HG03045 (cell line): ENCODE data around the gene CUBN.
"Not testable (repeated sequence)": the region's sequence is repeated elsewhere in the genome, so short reads cannot be mapped to it uniquely, and the experiment has no call there.

Source experiments
- ATAC-seq: cut with Tn5 transposase; IDR thresholded peaks from one replicate; pipeline ENCODE4 v1.9.1; 2021; ENCODE audit warnings: mild to moderate bottlenecking, moderate library complexity; ENCODE audit not compliant: unreplicated experiment

CUBN gene

DNA sequence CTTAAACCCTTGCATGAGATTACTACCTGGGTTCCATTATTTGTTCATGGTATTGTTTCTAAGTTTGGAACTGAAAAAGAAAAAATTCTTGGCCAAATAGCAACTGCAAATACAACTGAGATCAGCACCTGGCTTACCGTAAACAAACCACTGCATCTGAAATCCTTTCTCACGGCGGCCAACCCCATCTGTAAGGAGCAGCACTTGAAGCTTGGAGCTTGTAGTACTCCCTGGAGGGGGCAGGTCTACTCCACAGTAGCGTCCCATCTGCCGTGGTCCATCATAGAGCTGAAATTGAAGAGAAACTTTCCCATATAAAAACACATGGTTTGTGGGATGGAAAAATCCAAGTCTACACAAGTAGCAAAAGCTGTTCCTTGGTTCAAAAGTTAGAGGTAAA lies 109.9 kb downstream of the CUBN start:
- no peak for ATAC-seq

GRCh38 chr10:17013131-17013983 lies 116.3 kb downstream of the CUBN start:
- not testable (repeated sequence) for ATAC-seq

DNA sequence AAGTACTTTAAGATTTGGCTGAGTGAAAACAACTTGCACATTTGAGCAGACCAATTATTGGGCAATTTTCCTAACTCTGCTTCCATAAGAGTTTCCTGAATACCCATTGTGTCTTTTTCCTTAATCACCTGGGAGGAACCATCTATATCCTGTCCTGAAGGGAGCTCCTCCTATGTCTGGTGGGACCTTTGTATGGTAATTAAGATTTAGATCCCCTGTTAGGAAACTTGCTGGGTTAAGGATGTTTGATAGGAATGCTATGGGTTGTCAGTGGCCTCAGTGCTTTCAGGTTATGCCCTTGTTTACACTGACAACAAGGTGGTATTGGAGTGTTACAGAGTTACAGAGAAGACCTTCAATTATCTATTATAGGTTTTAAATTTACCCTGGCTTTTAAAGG lies 116.9 kb downstream of the CUBN start:
- ATAC-seq = not testable (repeated sequence)

DNA sequence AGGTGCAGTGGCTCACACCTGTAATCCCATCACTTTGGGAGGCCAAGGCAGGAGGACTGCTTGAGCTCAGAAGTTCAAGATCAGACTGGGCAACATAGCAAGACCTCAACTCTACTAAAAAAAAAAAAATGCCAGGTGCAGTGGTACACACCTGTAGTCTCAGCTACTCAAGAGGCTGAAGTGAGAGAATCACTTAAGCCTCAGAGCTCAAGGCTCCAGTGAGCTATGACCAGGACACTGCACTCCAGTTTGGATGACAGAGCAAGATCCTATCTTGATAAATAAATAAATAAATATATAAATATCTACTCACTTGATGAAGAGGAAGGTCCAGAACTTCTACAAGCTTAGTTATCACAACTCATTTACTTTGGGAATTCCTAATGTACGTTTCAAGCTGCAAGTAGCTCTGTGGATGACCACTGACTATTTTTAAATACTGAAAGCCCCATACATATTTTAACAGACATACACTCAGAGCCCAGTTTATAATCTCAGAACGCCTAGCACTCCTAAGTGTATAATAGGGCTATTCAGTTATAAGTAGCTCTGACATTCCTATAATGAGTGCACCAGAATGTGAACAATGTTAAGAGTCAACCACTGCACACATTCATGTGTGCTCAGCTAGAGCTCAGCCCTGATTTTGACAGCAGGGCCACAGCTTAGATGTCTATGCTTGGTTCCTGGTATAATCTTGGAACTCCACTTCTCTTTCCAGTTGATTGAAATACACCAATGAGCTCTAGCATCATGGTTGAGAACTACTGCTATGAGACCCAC lies 119.1 kb downstream of the CUBN start:
- no peak for ATAC-seq

DNA sequence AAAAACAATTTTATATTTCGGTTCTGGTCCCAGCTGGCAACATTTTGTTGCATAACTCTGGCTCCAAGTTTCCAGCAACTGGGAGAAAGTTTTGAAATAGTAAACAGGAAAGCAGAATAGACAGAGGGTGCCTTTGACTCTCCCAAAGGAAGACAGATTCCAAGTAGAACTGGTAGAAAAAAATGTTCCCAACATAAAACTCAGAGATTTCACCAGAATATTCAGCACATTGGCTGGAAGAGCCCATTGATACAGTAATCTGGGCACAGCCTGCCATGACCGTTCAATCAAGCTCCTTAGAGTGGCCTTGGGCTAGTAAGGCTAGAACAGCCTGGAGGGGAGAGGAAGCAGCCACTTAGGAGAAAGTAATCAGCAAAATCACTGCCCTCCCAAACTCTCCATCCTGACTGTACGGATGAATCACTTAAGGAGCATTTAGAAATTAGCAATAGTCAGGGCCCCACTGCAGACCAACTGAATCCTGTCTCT lies 120.4 kb downstream of the CUBN start:
- ATAC-seq = no peak

- ATAC-seq = no peak
Measured at GRCh38 chr10:17007418-17007770, 122.2 kb downstream of the CUBN start.

GRCh38 chr10:17006631-17007417 lies 122.8 kb downstream of the CUBN start:
- no peak for ATAC-seq

DNA sequence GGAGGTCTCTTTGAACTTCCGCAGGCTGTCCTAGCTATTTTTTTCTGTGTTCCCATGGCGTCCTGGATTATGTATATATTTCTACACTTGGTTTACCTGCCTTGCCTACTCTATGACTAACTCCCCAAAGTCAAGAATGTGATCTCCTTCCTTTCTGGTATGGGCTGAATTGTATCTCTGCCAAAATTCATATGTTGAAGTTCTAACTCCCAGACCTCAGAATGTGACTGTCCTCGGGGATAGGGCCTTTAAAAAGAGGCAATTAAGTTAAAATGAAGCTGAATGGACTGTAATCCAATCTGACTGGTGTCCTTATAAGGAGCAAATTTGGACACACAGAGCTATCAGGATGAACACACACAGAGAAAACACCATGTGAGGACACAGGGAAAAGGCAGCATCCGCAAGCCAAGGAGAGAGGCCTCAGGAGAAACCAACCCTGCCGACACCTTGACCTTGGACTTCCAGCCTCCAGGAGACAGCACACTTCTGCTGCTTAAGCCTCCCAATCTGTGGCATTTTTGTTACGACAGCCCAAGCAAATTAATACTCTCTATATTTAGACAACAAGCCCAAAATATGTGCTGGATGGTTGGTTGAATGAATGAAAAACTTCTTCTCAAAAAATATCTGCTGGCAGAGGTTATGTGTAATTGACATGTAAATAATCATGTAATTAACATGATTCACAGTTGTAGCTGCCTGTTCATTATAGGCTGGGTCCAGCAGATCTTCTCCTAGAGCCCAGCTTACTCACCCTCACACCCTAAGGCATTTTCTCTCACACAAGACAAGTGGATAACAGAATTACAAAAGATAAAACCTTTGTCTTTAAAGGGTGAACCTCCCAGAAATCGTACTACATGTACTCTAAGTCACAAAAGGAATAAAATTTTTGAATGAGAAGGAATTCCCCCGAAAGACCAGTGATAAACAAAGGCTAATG lies 123.7 kb downstream of the CUBN start:
- no peak for ATAC-seq

GRCh38 chr10:17004801-17005380 lies 124.7 kb downstream of the CUBN start:
- ATAC-seq = no peak

DNA sequence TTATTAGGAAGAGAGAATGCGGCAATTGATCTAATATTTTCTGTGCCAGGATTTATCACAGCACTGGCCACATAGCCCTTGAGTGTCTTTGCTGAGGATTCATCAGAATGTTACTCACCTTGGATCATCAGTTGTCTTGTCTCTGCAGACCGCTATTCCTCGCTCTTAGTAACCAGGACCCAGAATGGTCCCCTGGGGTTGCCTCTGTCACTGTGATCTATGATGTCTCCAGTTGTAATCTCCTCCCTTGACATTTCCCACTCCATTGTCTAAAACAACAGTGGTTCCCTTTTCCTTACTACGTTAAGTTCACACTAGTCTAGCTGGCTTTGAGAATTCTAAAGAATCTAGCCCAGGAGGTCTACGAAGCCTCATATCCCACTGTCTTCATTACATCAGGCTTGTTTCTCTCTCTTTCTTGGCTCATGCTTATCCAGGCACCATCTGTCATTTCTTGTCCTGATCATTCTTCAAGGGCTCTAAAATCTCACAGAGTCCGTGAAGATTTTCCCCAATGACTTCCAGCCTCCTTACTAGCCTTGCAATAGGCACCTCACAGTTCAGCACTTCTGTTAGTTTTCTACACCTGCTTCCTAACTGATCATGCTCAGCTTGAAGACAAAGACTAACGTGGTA lies 125.8 kb downstream of the CUBN start:
- ATAC-seq = no peak

DNA sequence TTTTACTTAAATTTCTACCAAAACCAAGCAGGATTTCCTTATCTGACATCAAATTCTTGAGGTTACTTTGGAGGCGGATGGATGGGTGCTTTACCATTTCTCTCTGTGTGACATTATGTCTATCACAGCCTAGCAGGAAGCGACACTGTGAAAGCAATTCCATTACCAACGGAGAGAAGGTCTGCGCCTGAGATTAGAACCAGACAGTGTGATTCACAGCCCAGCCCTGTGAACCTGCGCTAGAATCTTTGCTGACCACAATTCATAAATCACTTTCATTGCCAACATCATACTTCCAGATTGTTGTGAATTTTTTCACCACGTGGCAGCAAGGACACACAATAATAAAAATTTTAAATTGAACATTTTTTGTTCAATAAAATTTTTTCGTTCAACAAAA lies 126.5 kb downstream of the CUBN start:
- ATAC-seq = no peak

DNA sequence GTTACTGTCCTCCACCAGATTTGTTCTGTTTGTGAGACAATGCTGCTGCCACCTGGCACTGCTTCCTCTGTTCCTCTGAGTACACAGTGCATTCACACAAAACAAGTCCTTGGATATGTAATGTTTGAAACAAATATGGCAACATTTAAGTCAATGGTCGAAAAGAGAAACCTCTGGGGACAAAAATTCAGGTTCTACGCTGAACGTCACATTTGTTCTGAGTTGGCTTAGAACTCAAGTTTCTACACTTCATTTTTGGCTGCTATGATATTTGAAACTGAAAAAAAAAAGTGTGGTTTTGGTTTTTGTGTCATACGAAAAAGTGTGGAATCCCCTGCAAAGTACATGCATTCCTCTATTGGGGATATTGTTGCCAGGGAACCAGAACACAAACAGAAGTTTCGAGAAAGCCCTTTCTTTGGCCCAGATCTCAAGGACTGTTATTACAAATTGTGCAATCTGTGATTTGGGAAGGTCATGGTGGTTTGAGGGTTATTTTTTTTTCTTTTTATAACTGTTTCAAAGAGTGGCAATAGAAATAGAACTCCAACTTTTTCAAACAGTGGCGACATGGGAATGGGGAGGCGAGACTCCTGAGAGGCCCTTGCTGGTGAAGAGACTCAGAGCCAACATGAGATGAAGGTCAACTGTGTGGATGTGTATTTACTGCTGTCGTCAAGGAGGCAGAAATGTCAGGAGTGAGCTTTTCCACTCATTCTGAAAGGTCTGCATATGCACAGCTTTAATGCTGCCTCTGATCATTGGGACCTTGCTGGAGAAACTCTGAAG lies 127.5 kb downstream of the CUBN start:
- ATAC-seq = peak; percentile 76

- ATAC-seq = no peak
Measured at GRCh38 chr10:17001297-17001744, 128.3 kb downstream of the CUBN start.

DNA sequence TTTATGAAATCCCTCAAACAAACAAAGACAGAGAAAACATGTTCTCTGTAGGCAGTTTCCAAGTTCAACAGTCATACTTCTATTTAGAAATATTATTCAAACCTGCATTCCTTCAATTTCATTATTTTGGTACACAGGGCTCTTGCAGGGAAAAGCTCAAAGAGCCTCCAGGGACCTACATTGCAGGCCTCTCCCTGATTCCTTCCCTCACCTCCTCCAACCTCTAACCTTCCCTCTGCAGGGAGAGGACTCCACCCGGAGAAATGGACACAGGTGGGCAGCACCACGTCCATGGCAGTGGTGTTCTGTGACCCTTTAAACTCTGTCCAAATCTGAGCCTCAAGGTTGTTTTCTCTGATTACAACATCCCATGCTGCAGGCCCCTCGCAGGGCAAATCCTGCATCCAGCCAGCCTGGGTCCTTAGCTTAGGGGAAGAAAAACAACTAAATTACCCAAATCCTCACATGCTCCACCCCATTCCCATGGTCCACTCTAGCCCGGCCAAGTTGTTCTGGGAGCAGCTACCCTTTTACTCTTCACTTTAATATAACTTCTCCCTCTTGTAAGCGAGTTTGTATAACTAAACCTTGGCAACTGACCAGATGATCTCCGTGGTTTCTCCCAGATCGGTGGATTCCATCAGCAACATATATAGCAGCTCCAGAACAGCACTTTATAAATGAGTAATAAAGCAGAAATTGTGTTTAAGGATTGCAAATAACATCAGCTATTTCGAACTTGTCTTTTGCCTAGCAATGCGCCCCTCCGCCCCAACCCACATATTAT lies 129.8 kb downstream of the CUBN start:
- ATAC-seq = no peak

DNA sequence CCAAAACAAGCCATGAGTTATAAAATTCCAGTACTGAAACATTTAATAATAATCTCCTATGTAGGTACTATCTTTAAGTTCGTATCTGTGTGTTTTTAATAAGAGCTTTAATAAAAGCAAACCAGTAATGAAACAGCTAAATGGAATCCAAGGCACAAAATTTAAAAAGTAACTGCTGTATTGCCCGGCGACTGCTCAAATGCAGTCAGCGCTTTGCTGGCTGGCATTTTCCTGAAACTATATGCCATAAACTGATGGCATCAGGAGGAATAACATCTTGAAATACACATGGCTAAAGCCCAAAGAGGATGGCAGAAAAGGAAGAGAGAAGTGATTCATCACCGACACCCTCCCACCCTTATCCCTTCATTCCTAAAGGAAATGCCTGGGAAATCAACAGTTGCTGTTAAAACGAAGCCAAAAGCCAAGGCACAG lies 133.1 kb downstream of the CUBN start:
- ATAC-seq = no peak

GRCh38 chr10:16995867-16996529 lies 133.6 kb downstream of the CUBN start:
- ATAC-seq = no peak

DNA sequence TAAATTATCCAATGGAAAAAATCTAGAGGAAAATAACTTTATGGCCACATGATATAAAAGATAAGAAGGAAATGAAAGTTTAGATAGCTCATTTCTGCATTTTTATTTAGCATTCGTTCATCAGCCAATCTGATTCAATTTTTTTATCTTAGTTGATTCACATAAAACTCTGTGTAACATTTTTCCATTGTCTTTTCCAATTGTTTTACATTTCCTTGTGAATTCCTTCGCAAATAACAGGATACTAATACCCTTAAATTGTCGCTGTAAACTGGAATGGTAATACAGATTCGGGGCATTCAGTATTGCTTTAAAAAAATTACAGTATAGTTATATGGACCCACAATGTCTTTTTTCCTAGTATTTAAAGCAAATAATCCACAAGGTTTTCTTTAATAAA lies 136.4 kb downstream of the CUBN start:
- no peak for ATAC-seq
